ENCODE results near the gene HM13. TPM values are rescaled to one million over a fixed set of nuclear protein-coding genes. Genes with fewer than 3 reads are reported as not detected.
"Not testable (repeated sequence)": the region's sequence is repeated elsewhere in the genome, so short reads cannot be mapped to it uniquely, and the experiment has no call there.

Gene HM13
- total RNA-seq, 1 donor from 2014 or later, result 150 TPM

GRCh38 chr20:31593221-31594001 is 79.2 kb downstream of the HM13 start:
- DNase-seq (ENCODE audit: low read depth), result peak; percentile 97

DNA sequence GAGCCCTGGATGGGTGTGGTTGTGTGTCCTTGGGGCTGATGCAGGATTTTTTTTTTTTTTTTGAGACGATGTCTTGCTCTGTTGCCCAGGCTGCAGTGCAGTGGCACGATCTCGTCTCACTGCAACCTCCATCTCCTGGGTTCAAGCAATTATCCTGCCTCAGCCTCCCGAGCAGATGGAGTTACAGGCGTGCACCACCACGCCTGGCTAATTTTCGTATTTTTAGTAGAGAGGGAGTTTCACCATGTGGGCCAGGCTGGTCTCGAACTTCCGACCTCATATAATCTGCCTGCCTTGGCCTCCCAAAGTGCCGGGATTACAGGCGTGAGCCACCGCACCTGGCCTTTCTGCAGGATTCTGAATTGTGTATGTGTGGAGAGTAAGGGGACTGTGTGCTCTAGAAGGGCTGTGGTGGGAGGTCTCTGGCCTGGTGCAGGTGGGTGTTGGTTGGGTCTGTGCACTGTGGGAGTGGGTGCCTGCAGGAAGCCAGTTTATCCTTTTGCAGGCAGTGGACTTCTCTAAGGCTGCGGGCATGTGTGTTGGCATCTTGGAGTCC is 79.8 kb downstream of the HM13 start:
- no peak for DNase-seq (ENCODE audit: low read depth)

DNA sequence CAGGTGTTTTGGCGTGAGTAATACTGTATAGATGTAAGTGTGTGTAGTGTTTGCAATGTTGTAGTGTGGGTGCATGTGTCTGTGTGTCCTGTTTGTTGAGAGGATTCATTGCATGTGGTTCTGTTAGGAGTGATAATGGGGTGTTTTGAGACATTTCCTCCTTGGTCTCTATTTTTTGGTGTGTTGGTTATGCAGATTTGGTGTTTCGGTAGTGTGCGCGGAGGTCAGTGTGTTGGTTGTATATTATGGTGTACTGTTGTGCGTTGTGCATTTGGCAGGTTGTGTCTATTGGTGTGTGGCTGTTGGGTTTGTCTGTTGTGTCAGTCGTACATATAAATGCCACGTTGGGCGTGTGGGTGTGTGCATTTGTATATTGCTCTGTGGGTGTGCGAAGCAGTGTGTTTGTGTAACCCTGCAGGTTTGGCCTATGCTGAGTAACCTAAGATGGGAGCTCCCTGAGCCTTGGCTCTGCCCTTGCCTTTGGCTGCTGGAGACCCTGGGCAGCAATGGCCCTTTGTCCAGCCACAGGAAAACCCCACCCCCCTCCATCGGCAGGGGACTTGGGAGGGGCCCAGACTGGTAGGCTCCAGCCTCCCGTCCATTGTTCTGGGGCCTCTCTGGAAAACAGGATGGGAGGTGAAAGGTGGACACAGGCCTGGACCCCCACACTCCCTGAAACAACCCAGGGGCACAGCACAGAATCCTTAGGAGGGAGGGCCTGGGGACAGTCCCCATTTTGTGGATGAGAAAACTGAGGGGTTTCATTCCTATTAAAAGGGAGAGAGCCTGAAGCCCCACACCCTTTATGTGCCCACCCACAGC is 80.5 kb downstream of the HM13 start:
- DNase-seq (ENCODE audit: low read depth), result no peak

GRCh38 chr20:31595380-31595653 is 81.1 kb downstream of the HM13 start:
- no peak for DNase-seq (ENCODE audit: low read depth)

DNA sequence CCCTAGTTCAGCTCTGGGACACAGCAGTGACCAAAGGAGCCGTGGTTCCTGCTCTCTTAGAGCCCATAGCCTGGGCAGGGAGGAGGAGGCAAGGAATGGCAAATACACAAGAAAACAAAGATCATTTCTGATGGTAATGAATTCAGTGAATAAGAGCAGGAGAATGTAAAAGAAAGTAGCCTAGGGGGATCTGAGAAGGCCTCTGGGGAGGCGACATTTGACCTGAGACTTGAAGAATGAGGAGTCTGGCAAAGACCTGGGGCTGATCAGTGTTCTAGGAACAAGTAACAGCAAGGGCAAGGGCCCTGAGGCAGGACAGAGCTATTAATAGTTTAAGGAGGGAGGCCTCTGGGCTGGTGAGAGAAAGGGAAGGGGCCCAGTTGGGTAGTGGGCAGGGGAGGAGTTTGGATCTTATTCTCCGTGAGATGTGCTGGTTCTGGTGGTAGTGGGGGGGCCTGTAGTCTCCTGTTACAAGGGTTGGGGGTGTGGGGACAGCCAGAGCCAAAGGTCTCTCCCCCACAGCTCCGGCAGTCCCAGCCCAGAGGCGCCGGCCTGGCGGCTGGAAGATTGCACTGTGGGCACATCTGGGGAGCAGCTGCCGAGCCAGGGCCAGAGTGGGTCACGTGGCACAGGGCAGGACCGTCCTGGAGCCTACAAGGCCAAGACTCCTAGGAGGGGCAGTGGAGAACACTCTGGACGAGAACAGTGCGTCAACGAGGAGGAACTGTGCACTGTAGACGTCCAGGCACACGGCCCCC is 81.6 kb downstream of the HM13 start:
- peak; percentile 93 for DNase-seq (ENCODE audit: low read depth)

- DNase-seq (ENCODE audit: low read depth), result not testable (repeated sequence)
Observed at GRCh38 chr20:31596412-31596715, 82.1 kb downstream of the HM13 start.

GRCh38 chr20:31596831-31597480 is 82.7 kb downstream of the HM13 start:
- no peak for DNase-seq (ENCODE audit: low read depth)

DNA sequence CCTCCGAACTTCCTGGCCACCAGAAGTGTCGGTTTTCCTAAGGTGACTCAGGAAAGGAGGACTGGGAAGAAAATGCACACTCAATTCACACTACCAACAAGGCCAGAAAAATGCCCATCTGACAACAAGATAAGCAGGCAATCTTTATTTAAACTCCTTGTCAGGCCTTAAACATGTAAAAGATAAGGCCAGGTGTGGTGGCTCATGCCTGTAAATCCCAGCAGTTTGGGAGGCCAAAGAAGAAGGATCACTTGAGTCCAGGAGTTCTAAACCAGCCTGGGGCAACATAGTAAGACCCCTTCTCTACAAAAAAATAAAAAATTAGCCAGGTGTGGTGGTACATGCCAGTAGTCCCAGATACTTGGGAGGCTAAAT is 83.2 kb downstream of the HM13 start:
- DNase-seq (ENCODE audit: low read depth), result no peak

- DNase-seq (ENCODE audit: low read depth), result no peak
Observed at GRCh38 chr20:31602431-31602778, 88.2 kb downstream of the HM13 start.

- peak; percentile 84 for DNase-seq (ENCODE audit: low read depth)
Observed at GRCh38 chr20:31602779-31603441, 88.7 kb downstream of the HM13 start.

GRCh38 chr20:31603822-31604566 is 89.8 kb downstream of the HM13 start:
- DNase-seq (ENCODE audit: low read depth), result peak; percentile 89

DNA sequence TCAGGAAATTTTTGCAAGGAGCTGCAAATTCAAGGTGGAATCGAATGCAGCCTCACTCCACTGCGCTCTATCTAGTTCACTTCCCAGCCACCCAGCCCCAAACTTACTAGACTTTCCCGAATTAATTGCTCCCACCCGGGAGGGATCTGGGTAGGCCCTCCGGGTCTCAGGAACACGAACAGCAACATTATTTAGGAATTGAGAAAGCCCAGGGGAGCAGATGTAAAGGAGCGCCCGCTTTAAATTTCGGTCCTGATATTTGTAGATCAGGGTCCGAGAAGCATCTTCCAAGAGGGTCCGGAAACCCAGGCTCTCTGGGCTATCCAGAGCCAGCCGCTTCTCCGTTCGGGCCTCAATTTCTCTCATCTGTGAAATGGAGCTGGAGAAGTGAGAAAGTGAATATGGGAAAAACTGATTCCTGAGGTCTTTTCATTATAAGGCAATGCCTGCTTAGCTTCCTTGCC is 90.4 kb downstream of the HM13 start:
- no peak for DNase-seq (ENCODE audit: low read depth)

DNA sequence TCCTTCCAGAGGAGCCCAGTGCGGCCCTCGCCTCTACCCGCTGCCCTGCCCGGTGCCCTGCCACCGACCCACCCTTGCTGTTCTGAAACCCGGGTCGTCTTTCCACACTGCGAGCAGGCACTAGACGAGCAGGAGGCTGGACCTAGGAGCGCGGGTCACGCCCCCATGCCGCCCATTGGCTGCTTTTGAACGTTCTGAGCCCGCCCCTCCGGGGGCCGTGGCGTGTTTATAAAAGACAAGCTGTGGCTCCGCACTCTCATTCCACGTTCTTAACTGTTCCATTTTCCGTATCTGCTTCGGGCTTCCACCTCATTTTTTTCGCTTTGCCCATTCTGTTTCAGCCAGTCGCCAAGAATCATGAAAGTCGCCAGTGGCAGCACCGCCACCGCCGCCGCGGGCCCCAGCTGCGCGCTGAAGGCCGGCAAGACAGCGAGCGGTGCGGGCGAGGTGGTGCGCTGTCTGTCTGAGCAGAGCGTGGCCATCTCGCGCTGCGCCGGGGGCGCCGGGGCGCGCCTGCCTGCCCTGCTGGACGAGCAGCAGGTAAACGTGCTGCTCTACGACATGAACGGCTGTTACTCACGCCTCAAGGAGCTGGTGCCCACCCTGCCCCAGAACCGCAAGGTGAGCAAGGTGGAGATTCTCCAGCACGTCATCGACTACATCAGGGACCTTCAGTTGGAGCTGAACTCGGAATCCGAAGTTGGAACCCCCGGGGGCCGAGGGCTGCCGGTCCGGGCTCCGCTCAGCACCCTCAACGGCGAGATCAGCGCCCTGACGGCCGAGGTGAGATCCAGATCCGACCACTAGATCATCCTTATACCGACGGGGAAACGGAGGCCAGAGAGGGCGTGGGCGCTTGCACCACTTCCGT is 91.0 kb downstream of the HM13 start, which contains the start of gene ID1:
Gene ID1 (plus strand): TSS at position 259 of the 871 bp plus-strand sequence. CDS start 99 bp downstream, at position 358.
- peak; percentile 85 for DNase-seq (ENCODE audit: low read depth)

- no peak for DNase-seq (ENCODE audit: low read depth)
Observed at GRCh38 chr20:31605902-31606803, 91.9 kb downstream of the HM13 start.

DNA sequence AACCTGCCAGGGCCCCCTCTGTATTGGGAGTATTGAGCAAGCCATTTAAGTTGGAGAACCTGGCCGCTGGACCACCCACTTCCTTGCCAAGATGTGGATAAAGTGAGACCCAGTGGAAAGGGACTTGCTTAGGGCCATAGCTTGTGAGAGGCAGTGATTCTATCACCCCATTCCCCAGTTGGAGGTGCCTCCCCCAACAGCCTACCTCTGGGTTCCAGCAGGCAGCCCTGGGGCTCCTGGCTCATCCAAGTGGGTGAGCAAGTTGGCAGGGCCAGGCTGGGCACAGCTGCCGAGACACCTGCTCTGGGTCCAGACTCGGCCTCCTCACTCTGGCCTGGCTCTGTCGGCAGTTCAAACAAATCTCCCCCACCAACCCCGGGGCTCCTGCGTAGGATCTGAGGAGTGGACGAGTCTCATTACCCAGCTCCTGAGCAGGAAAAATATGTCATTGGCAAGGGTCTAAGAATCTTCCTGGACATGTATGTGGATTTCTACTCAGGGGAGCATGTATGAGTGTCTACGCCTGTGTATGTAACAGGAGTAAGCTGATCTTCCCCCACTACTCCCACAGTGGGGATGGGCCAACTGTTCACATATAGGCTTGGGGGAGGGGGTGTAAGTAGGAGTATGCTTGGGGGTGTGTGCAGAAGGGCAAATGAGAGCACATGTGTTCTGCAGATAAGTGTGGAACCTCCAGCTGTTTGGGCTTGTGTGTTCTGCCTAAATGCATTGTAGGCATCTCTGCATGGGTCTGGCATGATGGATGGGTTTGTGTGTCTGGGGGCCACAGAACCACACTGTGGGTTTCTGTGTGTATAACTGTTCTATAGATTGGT is 92.8 kb downstream of the HM13 start:
- peak; percentile 63 for DNase-seq (ENCODE audit: low read depth)

GRCh38 chr20:31607640-31608250 is 93.5 kb downstream of the HM13 start:
- peak; percentile 40 for DNase-seq (ENCODE audit: low read depth)

Data from renal cortical epithelial cell (primary cell).